SK-N-SH (cell line): ENCODE results near the gene PGM2L1. TPM values are rescaled to one million over a fixed set of nuclear protein-coding genes. Genes with fewer than 3 reads are reported as not detected.
A peak's percentile ranks its signal among the peaks of the same experiment; 100 is the strongest.

Source experiments
- CTCF ChIA-PET: fragments of 300-600, 350-600 bp; formaldehyde crosslinking; extraction: SDS; loops from one replicate; lab custom pipeline; 2021; lab: Yijun Ruan, JAX
- POLR2A ChIA-PET: fragments of 350-600 bp; sonication (Branson Sonifier 250); formaldehyde crosslinking; extraction: SDS; loops from one replicate; lab custom pipeline; 2020; ENCODE audit warnings: antibody characterized with exemption, inconsistent platforms; lab: Yijun Ruan, JAX
- DNase-seq: peaks from one replicate; pipeline ENCODE4 v3.0.0; 2012
- H2AFZ ChIP-seq: fragments of 200-600 bp; sonication (generic); 2 replicates; pipeline ENCODE4 v1.8.1; 2016; ENCODE audit warnings: antibody characterized with exemption, mild to moderate bottlenecking, low read depth
- H3F3A ChIP-seq: fragments of 200-600 bp; sonication (generic); replicated peaks from 2 replicates; pipeline ENCODE3; 2016; ENCODE audit warnings: antibody characterized with exemption, mild to moderate bottlenecking; ENCODE audit not compliant: insufficient read depth
- H3K27ac ChIP-seq, 2 experiments: fragments of 200-500 bp in 1 of 2; fragments of 200-600 bp in 1 of 2; sonication (Bioruptor generic) in 1 of 2; sonication (generic), shearing (Covaris generic) in 1 of 2; 2 replicates each; pipeline versions ENCODE4 v1.5.1 to v1.6.1; 2014 to 2016; ENCODE audit warnings: low read depth in 2 of 2, inconsistent platforms in 1 of 2, low read length in 1 of 2, mild to moderate bottlenecking in 1 of 2, mixed read lengths in 1 of 2
- H3K27me3 ChIP-seq: fragments of 200-600 bp; sonication (generic), shearing (Covaris generic); 2 replicates; pipeline ENCODE4 v1.6.1; 2016; ENCODE audit warnings: mixed run types; ENCODE audit not compliant: insufficient read depth
- H3K36me3 ChIP-seq, 2 experiments: fragments of 200-500 bp in 1 of 2; fragments of 200-600 bp in 1 of 2; sonication (Bioruptor generic) in 1 of 2; sonication (generic) in 1 of 2; replicated peaks in 1 of 2; 2 replicates each; pipeline versions ENCODE3 to v1.5.1; 2014 to 2016; ENCODE audit warnings: low read length in 1 of 2, mild to moderate bottlenecking in 1 of 2; ENCODE audit not compliant: insufficient read depth in 2 of 2, control insufficient read depth in 1 of 2
- H3K4me1 ChIP-seq, 2 experiments: fragments of 200-500 bp in 1 of 2; fragments of 200-600 bp in 1 of 2; sonication (Bioruptor generic) in 1 of 2; sonication (generic), shearing (Covaris generic) in 1 of 2; 2 replicates each; pipeline versions ENCODE4 v1.5.1 to v1.6.1; 2014 to 2016; ENCODE audit warnings: low read depth in 1 of 2, low read length in 1 of 2, mixed run types in 1 of 2; ENCODE audit not compliant: insufficient read depth in 2 of 2, control insufficient read depth in 1 of 2
- H3K4me2 ChIP-seq: fragments of 200-600 bp; sonication (generic), shearing (Covaris generic); 2 replicates; pipeline ENCODE4 v1.6.1; 2017; ENCODE audit warnings: mixed run types
- H3K4me3 ChIP-seq, 2 experiments: fragments of 200-500 bp in 1 of 2; fragments of 200-600 bp in 1 of 2; sonication (Bioruptor generic) in 1 of 2; sonication (generic), shearing (Covaris generic) in 1 of 2; 2 replicates each; pipeline versions ENCODE4 v1.5.1 to v1.8.1; 2014 to 2016; ENCODE audit warnings: low read depth in 2 of 2, inconsistent platforms in 1 of 2, low read length in 1 of 2, mild to moderate bottlenecking in 1 of 2, mixed read lengths in 1 of 2, moderate library complexity in 1 of 2
- H3K79me2 ChIP-seq: fragments of 200-600 bp; sonication (generic); 2 replicates; pipeline ENCODE4 v1.8.1; 2017; ENCODE audit warnings: mild to moderate bottlenecking; ENCODE audit not compliant: insufficient read depth
- H3K9ac ChIP-seq: fragments of 200-600 bp; sonication (generic); 2 replicates; pipeline ENCODE4 v1.6.1; 2017; ENCODE audit warnings: mixed run types
- H3K9me2 ChIP-seq: fragments of 200-600 bp; sonication (generic); 2 replicates; pipeline ENCODE4 v1.6.1; 2017; ENCODE audit warnings: mixed run types
- H3K9me3 ChIP-seq: fragments of 200-600 bp; sonication (generic); 2 replicates; pipeline ENCODE4 v1.6.1; 2017; ENCODE audit warnings: mixed run types, mild to moderate bottlenecking, moderate library complexity
- H4K20me1 ChIP-seq: fragments of 200-600 bp; sonication (generic); 2 replicates; pipeline ENCODE4 v1.6.1; 2017; ENCODE audit warnings: mild to moderate bottlenecking, mixed run types; ENCODE audit not compliant: insufficient read depth
- EP300 ChIP-seq, 2 experiments: IDR thresholded peaks; 2 replicates each; pipeline versions ENCODE4 v1.4.0 to v1.6.1; 2012; ENCODE audit warnings: borderline replicate concordance in 1 of 2, low read depth in 1 of 2, low read length in 1 of 2
- FOXJ3 ChIP-seq: sonication (generic); formaldehyde crosslinking; IDR thresholded peaks from 2 replicates; pipeline ENCODE4 v1.5.1; 2020; ENCODE audit warnings: mild to moderate bottlenecking, missing genetic modification reagents
- IRF3 ChIP-seq: fragments of 150-350 bp; IDR thresholded peaks from 2 replicates; pipeline ENCODE4 v1.6.1; 2016; ENCODE audit warnings: mild to moderate bottlenecking, low read depth, low read length
- MXI1 ChIP-seq: IDR thresholded peaks from 2 replicates; pipeline ENCODE4 v1.6.1; 2012; ENCODE audit warnings: mild to moderate bottlenecking, low read depth, low read length, improper control_type of control experiment
- NFIC ChIP-seq: IDR thresholded peaks from 2 replicates; pipeline ENCODE4 v1.4.0; 2012; ENCODE audit warnings: borderline replicate concordance
- POLR2AphosphoS5 ChIP-seq: IDR thresholded peaks from 2 replicates; pipeline ENCODE4 v1.6.1; 2012; ENCODE audit warnings: low read depth, low read length
- RAD21 ChIP-seq: IDR thresholded peaks from 2 replicates; pipeline ENCODE4 v1.6.1; 2012; ENCODE audit warnings: mild to moderate bottlenecking, low read length
- TCF12 ChIP-seq: IDR thresholded peaks from 2 replicates; pipeline ENCODE4 v1.4.0; 2012
- TEAD4 ChIP-seq: IDR thresholded peaks from 2 replicates; pipeline ENCODE4 v1.4.0; 2012; ENCODE audit warnings: mild to moderate bottlenecking, borderline replicate concordance; ENCODE audit not compliant: insufficient read depth
- WGBS: methylation state at CpG from one replicate; pipeline ENCODE4 v1.1.6; 2017; ENCODE audit warnings: low lambda C conversion rate; 5-methylcytosine and 5-hydroxymethylcytosine counted together
- polyA plus RNA-seq, 3 experiments: library from polyadenylated mRNA; depleted of rRNA; stranded (reverse); fragments of >200 nt; gene quantifications; 2 replicates each; pipeline ENCODE4 v1.2.3, GENCODE V29; 2012
- TF ChIP-seq, protein P1 (sequence below): IDR thresholded peaks from 2 replicates; pipeline ENCODE4; 2012

Gene PGM2L1
- polyA plus RNA-seq, 1 of the 3 experiments (the other 2 are of a cell fraction): 0.90 TPM

DNA sequence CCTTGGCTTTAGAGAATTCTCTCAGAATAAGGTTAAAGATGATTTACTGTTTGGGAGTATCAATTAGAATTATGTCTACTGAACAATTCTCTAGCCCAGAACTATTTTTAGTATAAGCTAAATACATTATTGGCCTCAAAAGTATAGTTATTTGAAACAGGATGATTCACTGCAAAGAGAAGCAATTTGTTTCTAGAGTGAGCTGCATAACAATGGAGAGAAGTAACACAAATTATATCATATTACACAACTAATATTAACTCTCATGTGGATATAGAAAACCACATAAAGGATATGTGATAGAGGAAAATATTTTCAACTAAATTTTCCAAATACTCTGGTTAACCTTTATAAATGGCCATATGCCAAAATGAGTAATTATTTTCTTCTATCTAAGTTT, 24.9 kb downstream of the PGM2L1 start:
- Histone ChIP-seq H3K27me3 (no peaks in the 10 kb centered on the region), H3K27ac (peak overlapping the region in 1 of 2 experiments; percentile 28; a peak in 1 of 4 replicates), H3K9me3 (no peaks in the 10 kb centered on the region), H3K36me3 (peaks cover 4 to 26% of the 10 kb centered on the region in 2 experiments), H4K20me1 (no peaks in the 10 kb centered on the region), H3F3A (peaks cover 11% of the 10 kb centered on the region), H3K9ac (no peak overlapping the region), H3K4me1 (peaks cover 3 to 22% of the 10 kb centered on the region in 2 experiments; a peak in 3 of 4 replicates), H3K9me2 (no peaks in the 10 kb centered on the region), H3K4me2 (no peak overlapping the region), H2AFZ (no peak overlapping the region), H3K4me3 (no peak overlapping the region), H3K79me2 (no peaks in the 10 kb centered on the region)
- no peak for DNase-seq
- ChIA-PET POLR2A (no interaction called here), CTCF (interaction anchor here (1.1 to 1.7 kb wide), 2 partner anchors 80 to 118 kb away, joined by 3 to 4 read pairs; no protein-coding TSS in a partner anchor)
- no peak for TF ChIP-seq TEAD4
- no peak for TF ChIP-seq FOXJ3
- TF ChIP-seq MXI1: no peak
- no peak for TF ChIP-seq NFIC
- TF ChIP-seq EP300 (IDR thresholded peaks at IDR 0.05; ENCODE audit: borderline replicate concordance in 1 of 2, low read depth in 1 of 2, low read length in 1 of 2): no peak
- no peak for TF ChIP-seq POLR2AphosphoS5

DNA sequence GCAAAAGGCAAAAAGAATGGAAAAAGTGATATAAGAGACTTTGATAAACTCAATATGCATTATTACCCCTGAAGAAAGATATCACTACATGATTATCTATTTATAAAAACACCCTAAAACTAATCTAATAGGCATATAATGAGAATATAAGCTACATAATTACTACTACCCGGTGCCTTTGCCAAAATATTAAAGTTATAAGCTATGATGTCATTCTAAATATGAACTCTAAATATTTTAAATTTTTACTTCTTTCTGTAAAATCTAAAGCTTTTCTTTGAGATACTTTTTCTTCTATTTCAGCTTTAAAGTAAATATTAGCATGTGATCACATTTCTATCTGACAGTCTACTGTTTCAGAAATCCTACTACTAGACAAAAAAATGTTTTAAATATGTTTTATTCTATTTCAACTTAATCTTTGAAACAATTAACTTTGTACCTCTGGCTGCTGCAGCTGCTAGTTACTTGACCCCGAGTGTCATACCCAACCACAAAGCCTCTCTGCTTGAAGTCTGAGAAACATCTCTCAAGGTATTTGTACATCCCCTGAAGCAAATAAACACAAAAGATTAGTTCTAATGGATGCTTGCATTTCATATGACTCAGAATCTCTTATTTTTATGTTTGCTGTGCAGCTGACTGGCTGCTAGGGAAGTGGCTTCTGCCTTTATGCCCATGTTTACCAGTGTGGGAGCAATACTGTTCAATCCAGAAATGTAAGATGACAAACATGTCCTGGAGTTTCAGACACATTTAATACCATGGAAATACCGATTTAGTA, 26.8 kb downstream of the PGM2L1 start:
- Histone ChIP-seq H4K20me1 (no peaks in the 10 kb centered on the region), H3K27me3 (no peaks in the 10 kb centered on the region), H3K79me2 (no peaks in the 10 kb centered on the region), H3K4me3 (no peak overlapping the region), H3F3A (peaks cover 16% of the 10 kb centered on the region), H3K36me3 (peaks cover 4 to 33% of the 10 kb centered on the region in 2 experiments), H2AFZ (no peak overlapping the region), H3K4me1 (peaks cover 3 to 26% of the 10 kb centered on the region in 2 experiments; a peak in 3 of 4 replicates), H3K27ac (peak overlapping the region in 1 of 2 experiments; percentile 22; a peak in 1 of 4 replicates), H3K9me2 (no peaks in the 10 kb centered on the region), H3K9me3 (no peaks in the 10 kb centered on the region), H3K9ac (no peak overlapping the region), H3K4me2 (no peak overlapping the region)
- CTCF ChIA-PET: interaction anchor here (0.9 to 2.4 kb wide), 4 partner anchors 13 to 78 kb away, joined by 3 to 10 read pairs (median 4); partner anchors contain the start of gene PGM2L1
- WGBS: 62% methylated on average over 3 of the region's 3 CpGs
- POLR2A ChIA-PET: no interaction called here
- DNase-seq: no peak
- TF ChIP-seq MXI1: no peak
- no peak for TF ChIP-seq RAD21
- no peak for TF ChIP-seq TEAD4

DNA sequence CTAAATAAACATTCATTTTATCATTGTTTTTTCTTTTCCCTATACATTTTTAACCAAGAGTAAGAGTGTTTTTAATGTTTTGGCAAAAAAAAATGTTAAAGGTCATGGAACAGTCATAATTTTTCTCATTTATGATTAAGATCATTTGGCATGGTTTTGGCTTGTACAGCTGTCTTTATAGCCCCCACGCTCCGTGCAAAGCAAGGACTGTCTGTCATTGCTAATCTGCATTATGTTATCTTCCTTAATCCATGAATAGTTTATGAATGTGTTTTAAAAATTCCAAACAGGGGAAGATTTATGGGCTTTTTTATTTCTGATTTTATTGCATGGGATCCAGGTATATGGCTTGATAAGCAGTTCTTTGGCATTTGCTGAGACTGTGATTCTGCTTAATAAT, 28.1 kb downstream of the PGM2L1 start:
- Histone ChIP-seq H3K9me2 (no peaks in the 10 kb centered on the region), H3K9ac (no peak overlapping the region), H3K9me3 (no peaks in the 10 kb centered on the region), H3K27me3 (no peaks in the 10 kb centered on the region), H3K36me3 (peaks cover 4 to 35% of the 10 kb centered on the region in 2 experiments), H4K20me1 (no peaks in the 10 kb centered on the region), H2AFZ (no peak overlapping the region), H3K4me1 (peaks cover 3 to 27% of the 10 kb centered on the region in 2 experiments; a peak in 3 of 4 replicates), H3F3A (peaks cover 19% of the 10 kb centered on the region), H3K79me2 (no peaks in the 10 kb centered on the region), H3K4me2 (no peak overlapping the region), H3K27ac (no peak overlapping the region), H3K4me3 (no peak overlapping the region)
- ChIA-PET CTCF (no interaction called here), POLR2A (no interaction called here)
- WGBS: 55% methylated on average over 2 of the region's 2 CpGs
- peak; percentile 57; the same call in 1 of the 2 replicates for TF ChIP-seq NFIC
- TF ChIP-seq, protein P1, sequence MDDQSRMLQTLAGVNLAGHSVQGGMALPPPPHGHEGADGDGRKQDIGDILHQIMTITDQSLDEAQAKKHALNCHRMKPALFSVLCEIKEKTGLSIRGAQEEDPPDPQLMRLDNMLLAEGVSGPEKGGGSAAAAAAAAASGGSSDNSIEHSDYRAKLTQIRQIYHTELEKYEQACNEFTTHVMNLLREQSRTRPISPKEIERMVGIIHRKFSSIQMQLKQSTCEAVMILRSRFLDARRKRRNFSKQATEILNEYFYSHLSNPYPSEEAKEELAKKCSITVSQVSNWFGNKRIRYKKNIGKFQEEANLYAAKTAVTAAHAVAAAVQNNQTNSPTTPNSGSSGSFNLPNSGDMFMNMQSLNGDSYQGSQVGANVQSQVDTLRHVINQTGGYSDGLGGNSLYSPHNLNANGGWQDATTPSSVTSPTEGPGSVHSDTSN: peak; percentile 56
- TF ChIP-seq IRF3: no peak
- peak; percentile 57 for TF ChIP-seq TCF12
- peak; percentile 10 to 20; a peak in 1 of 4 replicates for TF ChIP-seq EP300 (IDR thresholded peaks at IDR 0.05; ENCODE audit: borderline replicate concordance in 1 of 2, low read depth in 1 of 2, low read length in 1 of 2)
- DNase-seq: no peak
